NCI-H446 (cell line): ENCODE data around the gene TRA2A.

Source experiments
- DNase-seq, 2 experiments: peaks; one replicate each; lab custom pipeline; 2025; lab: John Stamatoyannopoulos, UW

The TRA2A gene

DNA sequence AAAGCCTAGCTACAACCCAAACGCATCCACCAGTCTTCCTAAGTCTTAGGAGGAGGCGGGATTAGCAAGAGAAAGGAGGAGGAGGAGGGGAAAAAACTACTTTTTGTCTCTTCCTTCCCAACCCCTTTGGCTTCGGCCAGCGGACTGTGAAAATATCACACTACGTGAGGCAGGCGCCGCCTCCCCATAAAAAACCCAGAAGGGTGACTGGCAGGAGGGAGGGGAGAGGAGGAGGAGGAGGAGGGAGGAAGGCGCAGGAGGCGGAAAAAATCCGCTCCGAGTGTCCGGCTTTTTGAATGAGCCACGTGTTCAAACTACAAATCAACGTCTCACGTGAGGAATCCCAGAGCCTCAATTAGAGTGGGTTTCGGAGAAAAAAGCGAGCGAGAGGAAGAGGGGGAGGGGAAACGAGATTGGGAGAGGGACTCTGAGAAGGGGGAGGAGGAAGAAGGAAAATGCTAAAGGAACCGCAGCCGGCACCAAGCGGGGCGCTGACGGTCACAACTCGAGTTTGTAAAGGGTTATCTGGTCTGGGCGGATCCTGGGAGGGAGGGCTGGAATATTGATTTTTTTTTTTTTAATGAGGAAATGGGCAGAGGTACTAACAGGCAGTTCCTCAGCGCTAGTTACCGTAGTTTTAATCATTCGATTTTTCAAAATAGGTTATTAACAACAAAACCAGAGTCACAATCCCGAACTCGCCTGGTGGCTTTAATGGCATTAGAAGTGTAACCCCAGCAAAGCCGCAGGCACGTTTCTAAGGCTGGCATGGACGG, 61.3 kb downstream of the TRA2A start, which contains the start of gene IGF2BP3:
Gene IGF2BP3 (minus strand): TSS at position 162 of the 776 bp plus-strand sequence. CDS start 381 bp downstream, outside the sequence.
- peak; percentile 96 to 98 for DNase-seq

DNA sequence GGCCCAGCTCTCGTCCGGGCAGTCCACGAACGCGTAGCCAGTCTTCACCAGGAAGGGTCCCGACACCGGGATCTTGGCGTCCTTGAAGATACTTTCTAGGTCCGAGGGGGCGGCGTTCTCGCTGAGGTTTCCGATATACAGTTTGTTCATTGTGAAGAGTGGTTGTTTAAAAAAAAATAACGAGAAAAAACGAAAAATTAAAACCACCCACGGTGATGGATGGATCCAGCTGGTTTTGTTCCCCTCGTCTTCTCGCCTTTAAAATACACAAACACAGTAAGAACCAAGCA, 61.9 kb downstream of the TRA2A start:
- DNase-seq, result no peak

DNA sequence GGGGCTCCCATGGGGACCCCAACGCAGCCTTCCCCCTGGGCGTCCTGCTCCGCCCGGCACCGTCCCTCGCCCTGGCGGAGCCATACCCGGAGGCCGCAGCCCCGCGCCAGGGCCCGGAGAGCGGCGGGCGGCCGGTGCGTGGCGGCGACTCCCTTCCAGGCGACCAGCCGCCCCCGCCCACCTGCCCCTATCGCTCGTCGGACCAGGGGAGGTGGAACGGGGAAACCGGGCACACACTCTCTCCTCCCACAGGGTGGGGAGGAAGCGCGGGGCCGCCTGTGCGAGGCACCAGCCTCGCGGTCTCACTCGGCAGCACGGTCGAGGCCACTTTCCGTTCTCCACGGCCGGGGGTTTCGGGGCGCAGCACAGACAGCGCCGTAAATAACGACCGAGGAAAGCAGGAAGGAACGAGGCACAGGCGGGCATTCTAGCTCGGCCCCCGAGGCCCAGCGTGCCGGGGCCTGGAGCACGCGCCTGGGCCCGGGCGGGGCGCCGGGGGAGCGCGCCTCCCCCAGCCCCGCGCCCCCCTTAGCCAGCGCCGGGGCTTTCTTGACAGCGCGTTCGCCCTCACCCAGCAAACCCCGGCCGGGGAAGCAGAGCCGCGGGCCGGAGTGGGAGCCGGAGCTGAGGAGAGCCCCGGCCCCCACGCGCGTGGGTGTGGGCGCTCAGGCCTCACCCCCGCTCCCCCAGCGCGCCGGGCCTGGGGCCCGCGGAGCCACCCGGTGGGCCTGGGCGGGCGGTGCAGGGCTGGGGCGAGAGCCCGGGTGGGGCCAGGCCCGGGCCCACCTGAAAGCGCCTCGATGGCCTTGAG, 62.4 kb downstream of the TRA2A start:
- peak in 1 of 2 experiments; percentile 24 for DNase-seq

DNA sequence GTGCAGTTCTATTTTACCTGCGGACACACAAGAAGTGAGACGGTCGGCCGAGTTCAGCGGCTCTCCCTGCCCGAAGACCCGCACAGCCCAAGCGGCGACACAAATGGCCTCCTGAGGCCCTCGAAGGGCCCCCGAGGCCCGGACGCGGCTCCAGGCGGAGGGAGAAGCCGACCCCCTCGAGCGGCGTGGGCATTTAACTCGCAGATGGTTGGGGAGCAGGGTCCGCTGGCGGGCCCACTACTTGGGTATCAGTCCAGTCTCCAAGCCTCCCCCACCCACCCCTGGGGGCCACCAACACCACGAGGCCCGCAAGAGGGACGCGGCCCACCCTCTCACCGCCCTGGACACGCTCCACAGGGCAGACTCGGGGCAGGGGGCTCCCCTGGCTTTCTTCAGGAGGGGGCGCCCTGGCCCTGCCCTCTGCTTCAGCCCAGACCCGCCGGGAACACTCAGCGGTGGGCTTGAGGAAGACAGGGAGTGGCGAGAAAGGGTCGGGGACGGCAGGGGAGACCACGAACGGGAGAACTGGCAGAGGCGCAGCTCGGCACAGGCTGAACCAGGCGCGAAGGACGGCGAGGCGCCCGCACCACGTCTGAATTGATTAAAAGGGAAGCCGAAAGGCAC, 63.1 kb downstream of the TRA2A start:
- no peak for DNase-seq

DNA sequence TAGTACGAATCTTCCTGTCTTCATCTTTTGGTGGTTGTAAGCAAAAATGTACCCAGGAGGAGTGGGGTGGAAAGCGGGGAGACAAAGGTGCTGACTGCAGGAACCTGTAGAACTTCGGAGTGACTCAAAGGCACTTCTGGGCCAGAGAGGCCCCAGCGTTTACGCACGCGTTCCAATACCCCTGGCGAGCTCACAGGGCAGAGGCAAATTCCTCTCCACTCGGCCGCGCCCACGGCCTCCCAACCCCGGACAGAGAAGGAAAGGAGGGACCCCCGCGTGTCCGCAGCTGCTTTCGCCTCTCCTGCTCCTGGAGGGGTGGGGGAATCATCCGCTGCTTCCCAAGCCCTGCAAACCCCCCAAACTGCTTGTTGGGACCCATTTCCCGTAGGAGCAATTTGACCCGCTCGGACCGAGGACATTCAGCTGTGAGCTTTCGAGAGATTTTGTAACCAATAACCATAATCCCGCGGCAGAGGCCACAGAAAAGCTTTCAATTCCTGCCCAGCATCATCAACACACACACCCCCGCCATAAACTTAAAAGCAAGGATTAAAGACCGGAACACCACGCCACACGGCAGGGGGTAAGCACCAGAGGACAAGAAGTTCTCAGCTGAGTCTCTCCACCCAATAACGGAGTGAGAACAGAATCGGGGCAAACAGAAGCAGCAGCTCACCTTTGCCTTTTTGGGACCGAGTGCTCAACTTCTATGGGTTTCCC, 63.8 kb downstream of the TRA2A start:
- peak in 1 of 2 experiments; percentile 26 for DNase-seq

DNA sequence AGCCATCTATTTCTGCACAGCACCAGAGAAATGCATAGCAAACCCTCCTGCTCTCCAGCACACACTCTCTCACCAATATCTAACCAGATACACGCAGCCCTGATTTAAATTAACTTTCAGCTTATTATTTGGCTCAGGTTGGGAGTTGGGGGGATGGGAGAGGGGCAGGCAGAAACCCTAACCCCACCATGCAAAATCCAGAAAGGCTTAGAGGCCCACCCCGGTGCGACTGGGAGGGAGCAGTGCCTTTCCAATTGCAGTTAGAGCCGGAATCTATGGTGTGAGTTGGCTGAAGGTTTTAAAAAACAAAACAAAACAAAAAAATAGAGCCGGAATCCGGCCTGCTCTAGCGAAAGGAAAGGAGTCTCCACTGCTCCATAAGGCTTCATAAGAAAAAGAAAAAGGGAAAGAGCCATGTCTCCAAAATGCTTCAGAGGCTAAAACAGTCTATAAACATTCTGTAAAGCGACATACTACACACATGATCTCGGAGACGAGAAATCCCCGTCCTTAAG, 64.4 kb downstream of the TRA2A start:
- no peak for DNase-seq

DNA sequence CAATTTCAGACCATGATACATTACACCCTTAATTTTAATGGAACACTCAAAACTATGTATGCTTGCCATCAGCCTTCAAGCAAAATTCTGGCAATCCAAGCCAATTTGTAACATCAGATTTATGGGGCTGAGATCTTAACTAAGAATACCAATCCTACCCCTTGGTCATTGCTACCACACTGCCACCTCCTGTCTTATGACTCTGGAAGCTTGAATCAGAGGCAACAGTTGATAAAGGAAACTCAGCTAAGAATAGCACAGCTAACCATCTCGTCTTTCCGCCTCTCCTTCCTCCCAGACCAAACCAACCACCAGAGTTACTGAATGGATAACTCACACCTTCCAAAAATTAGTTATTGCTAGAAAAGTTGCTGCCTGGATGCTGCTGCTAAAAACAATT, 68.9 kb downstream of the TRA2A start:
- DNase-seq, result peak in 1 of 2 experiments; percentile 33

DNA sequence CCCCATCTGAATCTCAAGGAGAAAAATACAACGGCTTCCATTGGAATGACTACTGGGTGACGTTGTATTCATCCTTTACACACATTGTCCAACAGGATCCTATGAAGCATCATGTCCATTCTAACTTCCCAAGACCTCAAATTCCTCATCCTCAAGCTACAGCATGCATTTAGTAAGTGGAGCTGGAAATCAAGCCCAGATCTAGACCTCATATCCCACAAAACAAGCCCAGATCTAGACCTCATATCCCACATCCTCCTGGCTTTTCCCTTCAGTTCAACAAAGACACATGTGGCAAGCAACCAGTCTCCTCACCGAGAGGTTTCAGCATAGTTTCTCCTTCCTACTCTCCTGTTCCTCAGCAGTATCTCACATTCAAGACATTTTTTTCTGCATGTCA, 73.7 kb downstream of the TRA2A start:
- no peak for DNase-seq

DNA sequence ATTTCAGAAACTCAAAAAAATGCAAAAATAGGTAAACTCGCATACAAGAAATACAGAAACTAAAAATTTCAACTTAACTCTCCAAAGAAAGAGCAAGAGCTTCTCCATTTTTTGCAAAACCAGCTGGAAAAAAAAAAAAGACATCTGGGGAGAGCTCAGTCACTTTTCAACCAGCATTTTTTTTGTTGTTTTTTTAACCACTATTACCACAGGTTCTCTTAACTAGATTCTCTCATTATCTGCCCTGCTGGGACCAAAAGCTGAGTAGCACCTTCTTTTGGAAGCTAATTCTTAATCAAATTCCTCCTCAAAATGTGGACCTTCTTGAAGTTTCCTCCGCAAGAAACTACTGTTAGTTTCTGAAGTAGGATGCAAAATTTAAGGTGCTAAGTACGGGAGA, 75.7 kb downstream of the TRA2A start:
- DNase-seq, result no peak

DNA sequence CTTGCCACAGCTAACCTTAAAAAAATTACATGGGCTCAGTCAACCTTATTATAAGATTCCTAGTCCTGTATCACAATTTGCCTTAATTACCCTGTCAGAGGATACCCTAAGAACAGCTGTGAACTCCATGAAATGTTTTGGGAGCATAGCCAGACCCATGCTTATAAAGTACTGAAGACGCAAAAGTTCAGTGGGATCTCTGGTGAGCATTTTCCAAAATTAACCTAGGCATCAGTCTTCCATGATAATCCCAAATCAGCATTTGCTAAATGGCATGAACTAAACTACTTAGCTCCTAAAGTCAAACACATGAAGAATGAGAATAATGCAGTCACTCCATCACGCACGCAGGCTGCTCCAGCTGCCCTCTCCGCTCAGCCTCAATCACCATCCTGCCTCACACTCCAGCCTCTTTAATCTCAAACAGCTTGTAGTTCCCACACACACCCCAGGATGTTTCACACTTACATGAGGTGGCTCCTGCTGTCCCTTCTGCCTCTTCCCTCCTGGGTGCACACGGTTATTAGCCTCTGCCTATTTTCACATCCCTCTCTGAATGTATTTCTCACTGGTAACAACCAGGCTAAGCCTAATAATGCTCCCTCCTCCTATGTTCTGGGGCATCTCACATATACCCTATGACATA, 76.8 kb downstream of the TRA2A start:
- DNase-seq, result no peak
